COLO668 (cell line): ENCODE measurements around the gene NEK5.

ENCODE experiments used
- DNase-seq: peaks from one replicate; lab custom pipeline; 2025; ENCODE audit not compliant: unreplicated experiment; lab: John Stamatoyannopoulos, UW

NEK5 gene

DNA sequence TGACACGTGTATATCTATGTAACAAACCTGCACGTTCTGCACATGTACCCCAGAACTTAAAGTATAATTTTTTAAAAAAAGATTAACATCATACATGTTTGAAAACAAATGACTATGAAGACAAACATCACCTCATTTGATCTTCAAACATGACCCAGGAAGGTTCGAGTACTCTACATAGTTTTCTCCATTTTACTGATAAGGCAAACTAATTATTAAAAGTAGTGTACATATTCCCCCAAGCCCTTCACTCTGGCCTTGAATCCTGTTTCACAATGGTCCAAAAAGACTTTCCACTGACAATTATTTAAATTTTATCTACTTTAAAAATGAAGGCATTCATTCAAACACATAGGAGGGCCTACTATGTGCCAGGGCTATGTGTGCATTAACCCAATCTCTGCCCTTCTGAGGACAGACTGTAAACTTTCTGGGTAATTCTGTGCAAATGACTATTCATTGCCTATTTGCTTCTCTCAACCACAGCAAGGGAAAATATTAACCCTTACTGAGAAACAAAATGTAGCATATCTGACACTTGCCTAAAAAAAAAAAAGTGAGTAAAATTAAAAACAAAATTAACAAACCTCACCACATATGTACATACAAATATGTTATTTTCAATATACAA, 139.8 kb downstream of the NEK5 start:
- DNase-seq, result no peak
